HepG2 (cell line): ENCODE measurements around the gene HEPACAM2. TPM values are rescaled to one million over a fixed set of nuclear protein-coding genes. Genes with fewer than 3 reads are reported as not detected.

Experiments
- AHR ChIP-seq: IDR thresholded peaks from 2 replicates; pipeline ENCODE4 v1.6.1; 2018; ENCODE audit warnings: missing genetic modification reagents, missing compliant biosample characterization
- BORCS8-MEF2B ChIP-seq: sonication (generic); formaldehyde crosslinking; IDR thresholded peaks from 2 replicates; pipeline ENCODE4 v1.8.0; 2022; ENCODE audit warnings: mild to moderate bottlenecking, missing genetic modification reagents
- CREM ChIP-seq, 2 experiments: sonication (generic) in 1 of 2; formaldehyde crosslinking in 1 of 2; IDR thresholded peaks; 2 replicates each; pipeline versions ENCODE4 v1.4.0 to v1.6.1; 2016 to 2020; ENCODE audit warnings: antibody characterized with exemption in 1 of 2, mild to moderate bottlenecking in 1 of 2, missing genetic modification reagents in 1 of 2
- FOXJ3 ChIP-seq: sonication (generic); formaldehyde crosslinking; IDR thresholded peaks from 2 replicates; pipeline ENCODE4 v1.4.0; 2020; ENCODE audit warnings: missing genetic modification reagents, mild to moderate bottlenecking, borderline replicate concordance
- IRF2 ChIP-seq: IDR thresholded peaks from 2 replicates; pipeline ENCODE4 v1.6.1; 2018; ENCODE audit warnings: missing genetic modification reagents, missing compliant biosample characterization
- MZF1 ChIP-seq: sonication (generic); formaldehyde crosslinking; IDR thresholded peaks from 2 replicates; pipeline ENCODE4 v1.8.1; 2023; ENCODE audit warnings: mild to moderate bottlenecking, missing genetic modification reagents, borderline replicate concordance
- NR2F1 ChIP-seq, 2 experiments: fragments of 450-650 bp in 1 of 2; formaldehyde crosslinking in 1 of 2; IDR thresholded peaks; 2 replicates each; pipeline versions ENCODE4 v1.5.0 to v1.6.1; 2016 to 2020; ENCODE audit warnings: mild to moderate bottlenecking in 1 of 2, missing compliant biosample characterization in 1 of 2, missing genetic modification reagents in 1 of 2, moderate library complexity in 1 of 2
- PAF1 ChIP-seq: IDR thresholded peaks from 2 replicates; pipeline ENCODE4 v1.6.1; 2016; ENCODE audit warnings: missing genetic modification reagents, missing compliant biosample characterization
- PAX8 ChIP-seq: sonication (generic); formaldehyde crosslinking; IDR thresholded peaks from 2 replicates; pipeline ENCODE4 v1.8.0; 2022; ENCODE audit warnings: mild to moderate bottlenecking, missing genetic modification reagents, borderline replicate concordance
- PHF5A ChIP-seq: IDR thresholded peaks from one replicate; pipeline ENCODE4 v1.6.1; 2018; ENCODE audit warnings: low read depth, missing genetic modification reagents; ENCODE audit not compliant: unreplicated experiment
- PHF8 ChIP-seq: sonication (generic); formaldehyde crosslinking; IDR thresholded peaks from 2 replicates; pipeline ENCODE4 v1.5.0; 2020; ENCODE audit warnings: missing genetic modification reagents
- PRPF4 ChIP-seq: fragments of 200-400 bp; formaldehyde crosslinking; IDR thresholded peaks from 2 replicates; pipeline ENCODE4 v1.6.1; 2016; ENCODE audit warnings: low read length, low read depth; ENCODE audit not compliant: poor library complexity, severe bottlenecking
- RFXANK ChIP-seq: IDR thresholded peaks from 2 replicates; pipeline ENCODE4 v1.6.1; 2016
- SALL1 ChIP-seq: sonication (generic); formaldehyde crosslinking; IDR thresholded peaks from 2 replicates; pipeline ENCODE4 v1.8.0; 2022; ENCODE audit warnings: mild to moderate bottlenecking, missing genetic modification reagents
- YEATS2 ChIP-seq: sonication (generic); formaldehyde crosslinking; IDR thresholded peaks from 2 replicates; pipeline ENCODE4 v1.4.0; 2020; ENCODE audit warnings: missing genetic modification reagents, borderline replicate concordance
- ZNF124 ChIP-seq: sonication (generic); formaldehyde crosslinking; IDR thresholded peaks from 2 replicates; pipeline ENCODE4 v1.4.0; 2020; ENCODE audit warnings: missing genetic modification reagents
- ZNF160 ChIP-seq: sonication (generic); formaldehyde crosslinking; IDR thresholded peaks from 2 replicates; pipeline ENCODE4 v1.8.0; 2022; ENCODE audit warnings: mild to moderate bottlenecking, inconsistent platforms, missing genetic modification reagents
- ZNF253 ChIP-seq: sonication (generic); formaldehyde crosslinking; IDR thresholded peaks from 2 replicates; pipeline ENCODE4 v1.8.0; 2022; ENCODE audit warnings: mild to moderate bottlenecking, missing genetic modification reagents, borderline replicate concordance
- ZNF577 ChIP-seq: sonication (generic); formaldehyde crosslinking; IDR thresholded peaks from 2 replicates; pipeline ENCODE4 v1.4.0; 2020; ENCODE audit warnings: mild to moderate bottlenecking, low read depth, missing genetic modification reagents, borderline replicate concordance
- ZNF589 ChIP-seq: sonication (generic); formaldehyde crosslinking; conservative IDR thresholded peaks from 2 replicates; pipeline ENCODE4 v1.8.0; 2022; ENCODE audit warnings: mild to moderate bottlenecking, moderate library complexity, missing genetic modification reagents
- polyA plus RNA-seq, 8 experiments: library from polyadenylated mRNA; depleted of rRNA in 3 of 8; stranded (reverse) in 7 of 8; unstranded in 1 of 8; fragments of >200 nt; fragmentation: Illumina TruSeq in 4 of 8; extraction: Trizol in 4 of 8; gene quantifications; 2 replicates each; pipeline versions ENCODE4 v1.2.1 to v1.2.3, GENCODE V29; 2011 to 2016; ENCODE audit warnings: low read depth in 4 of 8, missing spikeins in 1 of 8, mixed read lengths in 1 of 8; ENCODE audit not compliant: insufficient read depth in 1 of 8
- total RNA-seq, 5 experiments: library from RNA; depleted of rRNA; stranded (reverse); fragments of >200 nt; fragmentation: Illumina TruSeq; extraction: Trizol; gene quantifications; 2 replicates each; pipeline ENCODE4 v1.2.3, GENCODE V29; 2016; ENCODE audit warnings: low read depth in 1 of 5
- TF ChIP-seq, protein P1 (sequence below): sonication (generic); formaldehyde crosslinking; IDR thresholded peaks from 2 replicates; pipeline ENCODE4 v1.5.0; 2020; ENCODE audit warnings: missing genetic modification reagents
- TF ChIP-seq, protein P2 (sequence below): sonication (generic); formaldehyde crosslinking; IDR thresholded peaks from 2 replicates; pipeline ENCODE4 v1.9.0; 2021; ENCODE audit warnings: missing genetic modification reagents, borderline replicate concordance
- TF ChIP-seq, protein P3 (sequence below): sonication (generic); formaldehyde crosslinking; IDR thresholded peaks from 2 replicates; pipeline ENCODE4 v1.4.0; 2020; ENCODE audit warnings: mild to moderate bottlenecking, missing genetic modification reagents
- TF ChIP-seq, protein P4 (sequence below): sonication (generic); formaldehyde crosslinking; conservative IDR thresholded peaks from 2 replicates; pipeline ENCODE4 v1.4.0; 2020; ENCODE audit warnings: missing genetic modification reagents

The HEPACAM2 gene
- total and polyA plus RNA-seq, 2 of the 13 experiments (the other 11 are each of a cell fraction or from before 2014, with no cell fraction given) = not detected

DNA sequence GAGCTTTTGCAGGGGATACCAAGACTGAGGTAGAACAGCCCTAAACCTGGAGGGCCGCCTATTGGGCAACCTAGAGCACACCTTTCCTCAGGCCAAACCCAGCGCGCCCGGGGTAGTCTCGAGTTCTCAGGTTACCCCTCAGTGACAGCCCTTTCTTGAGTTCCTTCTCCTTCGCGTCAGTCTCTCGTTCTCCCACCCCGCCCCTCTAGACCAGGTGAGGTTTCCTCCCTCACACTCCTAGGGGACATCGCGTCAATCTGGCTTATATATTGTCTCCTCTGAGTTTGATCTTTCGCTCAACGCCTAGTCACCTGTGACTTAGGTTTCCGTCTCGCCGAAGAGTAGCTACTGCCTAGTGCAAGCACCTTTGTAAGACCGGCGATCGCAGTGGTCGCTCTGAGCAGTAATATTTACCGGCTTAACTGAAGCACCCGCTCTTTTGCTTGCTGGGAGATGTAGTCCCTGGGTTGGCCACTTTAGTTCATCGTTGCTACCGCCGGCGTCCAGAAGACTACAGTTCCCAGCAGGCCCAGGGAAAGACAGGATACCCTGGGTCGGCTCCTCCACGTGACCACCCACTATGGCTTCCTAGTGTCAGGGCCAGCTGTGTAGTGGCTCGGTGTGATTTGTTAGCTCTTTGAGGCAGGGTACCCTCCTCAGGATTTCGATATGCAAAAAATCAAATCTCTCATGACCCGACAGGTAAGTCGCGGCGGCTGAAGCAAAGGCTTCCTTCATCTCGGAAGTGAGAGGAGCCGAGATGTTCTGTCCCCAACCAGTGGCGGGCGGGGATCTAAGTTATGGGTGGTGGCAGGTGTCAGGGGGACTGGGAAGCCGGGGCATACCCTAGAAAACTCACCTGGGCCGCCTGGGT, 5.8 kb upstream of the HEPACAM2 start, which contains the start of gene VPS50 (continued):
- TF ChIP-seq PHF8 (CRISPR knock-in tag) (peak; percentile 74), PRPF4 (no peak), PAX8 (CRISPR knock-in tag) (peak; percentile 32; the same call in 1 of the 2 replicates), PHF5A (CRISPR knock-in tag) (no peak), FOXJ3 (CRISPR knock-in tag) (peak; percentile 58; the same call in 1 of the 2 replicates), ZNF124 (no peak; the same call in 1 of the 2 replicates), CREM (IDR thresholded peaks at IDR 0.05) (peak; percentile 97), CREM (CRISPR knock-in tag; IDR thresholded peaks at IDR 0.05) (no peak), ZNF160 (CRISPR knock-in tag) (no peak), SALL1 (peak; percentile 69; the same call in 1 of the 2 replicates), AHR (CRISPR knock-in tag) (no peak), IRF2 (peak; percentile 47; the same call in 1 of the 2 replicates), BORCS8-MEF2B (CRISPR knock-in tag) (no peak), RFXANK (CRISPR knock-in tag) (no peak), PAF1 (no peak), MZF1 (no peak), ZNF577 (CRISPR knock-in tag) (no peak), ZNF589 (no peak), YEATS2 (CRISPR knock-in tag) (peak; percentile 78; the same call in 1 of the 2 replicates), NR2F1 (CRISPR knock-in tag; IDR thresholded peaks at IDR 0.05) (no peak), ZNF253 (CRISPR knock-in tag) (no peak)
- TF ChIP-seq, protein P1, sequence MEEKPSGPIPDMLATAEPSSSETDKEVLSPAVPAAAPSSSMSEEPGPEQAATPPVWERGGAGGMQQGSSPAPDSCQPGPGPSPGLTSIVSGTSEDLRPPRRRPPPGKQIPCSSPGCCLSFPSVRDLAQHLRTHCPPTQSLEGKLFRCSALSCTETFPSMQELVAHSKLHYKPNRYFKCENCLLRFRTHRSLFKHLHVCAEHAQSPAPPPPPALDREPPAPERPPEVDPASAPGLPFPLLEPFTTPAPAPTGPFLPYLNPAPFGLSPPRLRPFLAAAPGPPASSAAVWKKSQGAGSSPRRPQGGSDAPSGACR (CRISPR knock-in tag) = 0 out of 2 replicates have a peak, but pooled peaks have one; percentile 33
- TF ChIP-seq, protein P2, sequence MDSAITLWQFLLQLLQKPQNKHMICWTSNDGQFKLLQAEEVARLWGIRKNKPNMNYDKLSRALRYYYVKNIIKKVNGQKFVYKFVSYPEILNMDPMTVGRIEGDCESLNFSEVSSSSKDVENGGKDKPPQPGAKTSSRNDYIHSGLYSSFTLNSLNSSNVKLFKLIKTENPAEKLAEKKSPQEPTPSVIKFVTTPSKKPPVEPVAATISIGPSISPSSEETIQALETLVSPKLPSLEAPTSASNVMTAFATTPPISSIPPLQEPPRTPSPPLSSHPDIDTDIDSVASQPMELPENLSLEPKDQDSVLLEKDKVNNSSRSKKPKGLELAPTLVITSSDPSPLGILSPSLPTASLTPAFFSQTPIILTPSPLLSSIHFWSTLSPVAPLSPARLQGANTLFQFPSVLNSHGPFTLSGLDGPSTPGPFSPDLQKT = no peak
- TF ChIP-seq, protein P3, sequence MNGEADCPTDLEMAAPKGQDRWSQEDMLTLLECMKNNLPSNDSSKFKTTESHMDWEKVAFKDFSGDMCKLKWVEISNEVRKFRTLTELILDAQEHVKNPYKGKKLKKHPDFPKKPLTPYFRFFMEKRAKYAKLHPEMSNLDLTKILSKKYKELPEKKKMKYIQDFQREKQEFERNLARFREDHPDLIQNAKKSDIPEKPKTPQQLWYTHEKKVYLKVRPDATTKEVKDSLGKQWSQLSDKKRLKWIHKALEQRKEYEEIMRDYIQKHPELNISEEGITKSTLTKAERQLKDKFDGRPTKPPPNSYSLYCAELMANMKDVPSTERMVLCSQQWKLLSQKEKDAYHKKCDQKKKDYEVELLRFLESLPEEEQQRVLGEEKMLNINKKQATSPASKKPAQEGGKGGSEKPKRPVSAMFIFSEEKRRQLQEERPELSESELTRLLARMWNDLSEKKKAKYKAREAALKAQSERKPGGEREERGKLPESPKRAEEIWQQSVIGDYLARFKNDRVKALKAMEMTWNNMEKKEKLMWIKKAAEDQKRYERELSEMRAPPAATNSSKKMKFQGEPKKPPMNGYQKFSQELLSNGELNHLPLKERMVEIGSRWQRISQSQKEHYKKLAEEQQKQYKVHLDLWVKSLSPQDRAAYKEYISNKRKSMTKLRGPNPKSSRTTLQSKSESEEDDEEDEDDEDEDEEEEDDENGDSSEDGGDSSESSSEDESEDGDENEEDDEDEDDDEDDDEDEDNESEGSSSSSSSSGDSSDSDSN (CRISPR knock-in tag) = peak; percentile 20; the same call in 1 of the 2 replicates
- TF ChIP-seq, protein P4, sequence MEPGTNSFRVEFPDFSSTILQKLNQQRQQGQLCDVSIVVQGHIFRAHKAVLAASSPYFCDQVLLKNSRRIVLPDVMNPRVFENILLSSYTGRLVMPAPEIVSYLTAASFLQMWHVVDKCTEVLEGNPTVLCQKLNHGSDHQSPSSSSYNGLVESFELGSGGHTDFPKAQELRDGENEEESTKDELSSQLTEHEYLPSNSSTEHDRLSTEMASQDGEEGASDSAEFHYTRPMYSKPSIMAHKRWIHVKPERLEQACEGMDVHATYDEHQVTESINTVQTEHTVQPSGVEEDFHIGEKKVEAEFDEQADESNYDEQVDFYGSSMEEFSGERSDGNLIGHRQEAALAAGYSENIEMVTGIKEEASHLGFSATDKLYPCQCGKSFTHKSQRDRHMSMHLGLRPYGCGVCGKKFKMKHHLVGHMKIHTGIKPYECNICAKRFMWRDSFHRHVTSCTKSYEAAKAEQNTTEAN (CRISPR knock-in tag) = no peak
